Astrocyte (in vitro differentiated cells and primary cell): ENCODE measurements around the gene DHX8. TPM values are rescaled to one million over a fixed set of nuclear protein-coding genes. Genes with fewer than 3 reads are reported as not detected.

Source experiments
- DNase-seq: peaks from one replicate; pipeline ENCODE4 v3.0.0-alpha.2; 2010; ENCODE audit warnings: low read depth
- FAIRE-seq: peaks from 2 replicates; lab custom pipeline; 2011; peaks lifted over from hg19 to GRCh38; lab: Jason Lieb, UNC
- H2AFZ ChIP-seq: 2 replicates; pipeline ENCODE4 v1.6.0; 2012; ENCODE audit warnings: low read depth, low read length, inconsistent platforms
- H3K27ac ChIP-seq: 2 replicates; pipeline ENCODE4 v1.5.1; 2011; ENCODE audit warnings: low read depth, low read length, inconsistent platforms
- H3K27me3 ChIP-seq: 2 replicates; pipeline ENCODE4 v1.6.0; 2011; ENCODE audit warnings: low read length, inconsistent platforms; ENCODE audit not compliant: insufficient read depth
- H3K36me3 ChIP-seq: 2 replicates; pipeline ENCODE4 v1.5.1; 2011; ENCODE audit warnings: low read length, inconsistent platforms; ENCODE audit not compliant: insufficient read depth
- H3K4me1 ChIP-seq: 2 replicates; pipeline ENCODE4 v1.5.1; 2011; ENCODE audit warnings: low read length, inconsistent platforms; ENCODE audit not compliant: insufficient read depth
- H3K4me2 ChIP-seq: 2 replicates; pipeline ENCODE4 v1.6.0; 2012; ENCODE audit warnings: low read length, inconsistent platforms
- H3K4me3 ChIP-seq: 2 replicates; pipeline ENCODE4 v1.5.1; 2011; ENCODE audit warnings: low read depth, mild to moderate bottlenecking, low read length, inconsistent platforms; ENCODE audit not compliant: insufficient read depth
- H3K79me2 ChIP-seq: 2 replicates; pipeline ENCODE4 v1.6.0; 2012; ENCODE audit warnings: mild to moderate bottlenecking, low read length, inconsistent platforms; ENCODE audit not compliant: insufficient read depth
- H3K9ac ChIP-seq: 2 replicates; pipeline ENCODE4 v1.6.0; 2012; ENCODE audit warnings: mild to moderate bottlenecking, low read length, inconsistent platforms
- H3K9me3 ChIP-seq: 2 replicates; pipeline ENCODE4 v1.5.1; 2012; ENCODE audit warnings: low read depth, mild to moderate bottlenecking, low read length, inconsistent platforms; ENCODE audit not compliant: insufficient read depth
- H4K20me1 ChIP-seq: 2 replicates; pipeline ENCODE4 v1.6.0; 2012; ENCODE audit warnings: low read length, inconsistent platforms; ENCODE audit not compliant: insufficient read depth
- H3K27ac Mint-ChIP-seq: one replicate; pipeline ENCODE4 v1.8.0; 2021; ENCODE audit warnings: mild to moderate bottlenecking, mixed read lengths; ENCODE audit not compliant: unreplicated experiment
- H3K27me3 Mint-ChIP-seq: one replicate; pipeline ENCODE4 v1.8.0; 2021; ENCODE audit warnings: low read depth, mixed read lengths; ENCODE audit not compliant: unreplicated experiment
- H3K36me3 Mint-ChIP-seq: one replicate; pipeline ENCODE4 v1.8.0; 2021; ENCODE audit warnings: low read depth, mixed read lengths; ENCODE audit not compliant: unreplicated experiment
- H3K4me1 Mint-ChIP-seq: one replicate; pipeline ENCODE4 v1.8.0; 2021; ENCODE audit warnings: low read depth, mixed read lengths; ENCODE audit not compliant: unreplicated experiment
- H3K4me3 Mint-ChIP-seq: one replicate; pipeline ENCODE4 v1.8.0; 2021; ENCODE audit warnings: mild to moderate bottlenecking, moderate library complexity, mixed read lengths; ENCODE audit not compliant: unreplicated experiment
- H3K9me3 Mint-ChIP-seq: one replicate; pipeline ENCODE4 v1.8.0; 2021; ENCODE audit warnings: mild to moderate bottlenecking, mixed read lengths; ENCODE audit not compliant: unreplicated experiment
- EZH2 ChIP-seq: IDR thresholded peaks from 2 replicates; pipeline ENCODE4 v1.6.1; 2012; ENCODE audit warnings: mild to moderate bottlenecking, low read length, inconsistent platforms; ENCODE audit not compliant: insufficient read depth
- total RNA-seq: library from RNA; stranded (reverse); gene quantifications from 2 replicates; pipeline ENCODE4 v1.2.1, GENCODE V29; 2021
- TF ChIP-seq, protein P1 (sequence below): IDR thresholded peaks from 2 replicates; pipeline ENCODE4 v1.5.1; 2011; ENCODE audit warnings: low read depth, mild to moderate bottlenecking, inconsistent platforms, low read length, moderate library complexity; ENCODE audit not compliant: insufficient read depth

DHX8 gene
- total RNA-seq, 1 donor from 2014 or later, result 48.5 TPM

- DNase-seq (no peak), FAIRE-seq (no peak)
- H3K36me3 ChIP-seq, result no peaks in the 10 kb centered on the region
- peak overlapping the region; percentile 70 for H2AFZ ChIP-seq
- H3K27me3 ChIP-seq, result no peaks in the 10 kb centered on the region
- TF ChIP-seq, protein P1, sequence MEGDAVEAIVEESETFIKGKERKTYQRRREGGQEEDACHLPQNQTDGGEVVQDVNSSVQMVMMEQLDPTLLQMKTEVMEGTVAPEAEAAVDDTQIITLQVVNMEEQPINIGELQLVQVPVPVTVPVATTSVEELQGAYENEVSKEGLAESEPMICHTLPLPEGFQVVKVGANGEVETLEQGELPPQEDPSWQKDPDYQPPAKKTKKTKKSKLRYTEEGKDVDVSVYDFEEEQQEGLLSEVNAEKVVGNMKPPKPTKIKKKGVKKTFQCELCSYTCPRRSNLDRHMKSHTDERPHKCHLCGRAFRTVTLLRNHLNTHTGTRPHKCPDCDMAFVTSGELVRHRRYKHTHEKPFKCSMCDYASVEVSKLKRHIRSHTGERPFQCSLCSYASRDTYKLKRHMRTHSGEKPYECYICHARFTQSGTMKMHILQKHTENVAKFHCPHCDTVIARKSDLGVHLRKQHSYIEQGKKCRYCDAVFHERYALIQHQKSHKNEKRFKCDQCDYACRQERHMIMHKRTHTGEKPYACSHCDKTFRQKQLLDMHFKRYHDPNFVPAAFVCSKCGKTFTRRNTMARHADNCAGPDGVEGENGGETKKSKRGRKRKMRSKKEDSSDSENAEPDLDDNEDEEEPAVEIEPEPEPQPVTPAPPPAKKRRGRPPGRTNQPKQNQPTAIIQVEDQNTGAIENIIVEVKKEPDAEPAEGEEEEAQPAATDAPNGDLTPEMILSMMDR, result no peak
- no peak for TF ChIP-seq EZH2
- no peak overlapping the region for H3K4me3 ChIP-seq
- H4K20me1 ChIP-seq, result no peaks in the 10 kb centered on the region
- H3K4me3 Mint-ChIP-seq, result no peak overlapping the region
- H3K27me3 Mint-ChIP-seq, result no peaks in the 10 kb centered on the region
- peaks cover 14% of the 10 kb centered on the region for H3K4me1 ChIP-seq
- peaks cover 24% of the 10 kb centered on the region for H3K4me1 Mint-ChIP-seq
- peak overlapping the region; percentile 65 for H3K4me2 ChIP-seq
- H3K27ac Mint-ChIP-seq, result peak overlapping the region; percentile 93
- H3K9me3 ChIP-seq, result no peaks in the 10 kb centered on the region
- H3K27ac ChIP-seq, result no peak overlapping the region
- H3K9me3 Mint-ChIP-seq, result no peaks in the 10 kb centered on the region
- no peaks in the 10 kb centered on the region for H3K36me3 Mint-ChIP-seq
- peak overlapping the region; percentile 17 for H3K9ac ChIP-seq
- H3K79me2 ChIP-seq, result no peaks in the 10 kb centered on the region
These were observed 38.7 kb upstream of the DHX8 start for GRCh38 chr17:43445009-43445589.

- no peaks in the 10 kb centered on the region for H3K79me2 ChIP-seq
- H3K4me3 Mint-ChIP-seq, result no peak overlapping the region
- H3K9me3 Mint-ChIP-seq, result peaks cover 3% of the 10 kb centered on the region
- no peak overlapping the region for H3K9ac ChIP-seq
- no peaks in the 10 kb centered on the region for H3K27me3 ChIP-seq
- TF ChIP-seq EZH2, result no peak
- TF ChIP-seq, protein P1, result no peak
- H3K27me3 Mint-ChIP-seq, result no peaks in the 10 kb centered on the region
- no peaks in the 10 kb centered on the region for H4K20me1 ChIP-seq
- peaks cover 24% of the 10 kb centered on the region for H3K4me1 Mint-ChIP-seq
- no peak overlapping the region for H3K4me2 ChIP-seq
- H3K27ac ChIP-seq, result no peak overlapping the region
- H2AFZ ChIP-seq, result no peak overlapping the region
- no peaks in the 10 kb centered on the region for H3K9me3 ChIP-seq
- H3K4me1 ChIP-seq, result peaks cover 14% of the 10 kb centered on the region
- no peak overlapping the region for H3K27ac Mint-ChIP-seq
- no peaks in the 10 kb centered on the region for H3K36me3 Mint-ChIP-seq
- H3K4me3 ChIP-seq, result no peak overlapping the region
- no peaks in the 10 kb centered on the region for H3K36me3 ChIP-seq
- no peak for FAIRE-seq
- DNase-seq, result no peak
These were observed 37.0 kb upstream of the DHX8 start for GRCh38 chr17:43446773-43447172.

DNA sequence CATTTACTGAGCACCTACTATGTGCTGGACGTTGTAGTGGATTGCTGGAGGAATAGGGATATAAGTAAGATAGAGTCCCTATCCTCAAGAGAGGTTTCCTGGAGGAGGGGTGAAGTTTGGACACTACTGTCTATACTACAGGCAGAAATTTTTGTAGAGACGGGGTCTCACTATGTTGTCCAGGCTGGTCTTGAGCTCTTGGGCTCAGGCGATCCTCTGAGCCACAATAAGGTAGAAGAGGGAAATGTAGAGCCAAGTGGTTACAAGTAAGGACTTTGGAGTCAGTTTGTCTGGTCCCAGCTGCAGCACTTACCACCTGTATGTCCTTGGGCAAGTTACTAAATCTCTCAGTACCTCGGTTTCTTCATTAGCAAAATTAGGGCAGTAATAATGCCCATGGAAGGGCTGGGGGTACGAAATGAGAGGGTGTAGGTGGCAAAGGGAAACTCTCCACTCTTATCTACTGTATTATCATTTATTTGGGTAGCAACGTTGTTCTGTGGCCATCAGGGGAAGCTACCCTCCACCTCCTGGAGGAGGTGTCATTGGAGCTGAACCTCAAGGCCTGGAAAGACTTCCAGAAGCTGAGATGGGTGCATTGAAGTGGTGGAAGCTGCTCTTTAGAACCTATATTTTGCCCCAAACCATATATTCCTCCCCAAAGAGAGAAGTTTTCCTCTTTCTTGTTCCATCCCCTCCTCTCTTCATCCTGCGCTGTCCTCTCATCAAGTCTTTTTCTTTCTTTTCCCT is 34.9 kb upstream of the DHX8 start:
- Histone ChIP-seq H3K36me3 (no peaks in the 10 kb centered on the region), H2AFZ (no peak overlapping the region), H3K4me2 (no peak overlapping the region), H3K27ac (no peak overlapping the region), H4K20me1 (no peaks in the 10 kb centered on the region), H3K4me3 (no peak overlapping the region), H3K79me2 (no peaks in the 10 kb centered on the region), H3K9ac (no peak overlapping the region), H3K9me3 (no peaks in the 10 kb centered on the region), H3K27me3 (no peaks in the 10 kb centered on the region), H3K4me1 (peaks cover 13% of the 10 kb centered on the region)
- H3K4me1 Mint-ChIP-seq, result peaks cover 11% of the 10 kb centered on the region
- H3K27me3 Mint-ChIP-seq, result no peaks in the 10 kb centered on the region
- TF ChIP-seq EZH2, result no peak
- TF ChIP-seq, protein P1, result no peak
- FAIRE-seq (no peak), DNase-seq (no peak)
- no peak overlapping the region for H3K27ac Mint-ChIP-seq
- peaks cover 3% of the 10 kb centered on the region for H3K9me3 Mint-ChIP-seq
- peak overlapping the region; percentile 41 for H3K4me3 Mint-ChIP-seq
- no peaks in the 10 kb centered on the region for H3K36me3 Mint-ChIP-seq
